Bone marrow (tissue), 2 donors: ENCODE measurements around the gene SKOR1.
A peak's percentile ranks its signal among the peaks of the same experiment; 100 is the strongest.

ENCODE experiments used
- DNase-seq, 2 donors: peaks; one replicate each; lab custom pipeline; 2025; lab: John Stamatoyannopoulos, UW

Gene SKOR1

DNA sequence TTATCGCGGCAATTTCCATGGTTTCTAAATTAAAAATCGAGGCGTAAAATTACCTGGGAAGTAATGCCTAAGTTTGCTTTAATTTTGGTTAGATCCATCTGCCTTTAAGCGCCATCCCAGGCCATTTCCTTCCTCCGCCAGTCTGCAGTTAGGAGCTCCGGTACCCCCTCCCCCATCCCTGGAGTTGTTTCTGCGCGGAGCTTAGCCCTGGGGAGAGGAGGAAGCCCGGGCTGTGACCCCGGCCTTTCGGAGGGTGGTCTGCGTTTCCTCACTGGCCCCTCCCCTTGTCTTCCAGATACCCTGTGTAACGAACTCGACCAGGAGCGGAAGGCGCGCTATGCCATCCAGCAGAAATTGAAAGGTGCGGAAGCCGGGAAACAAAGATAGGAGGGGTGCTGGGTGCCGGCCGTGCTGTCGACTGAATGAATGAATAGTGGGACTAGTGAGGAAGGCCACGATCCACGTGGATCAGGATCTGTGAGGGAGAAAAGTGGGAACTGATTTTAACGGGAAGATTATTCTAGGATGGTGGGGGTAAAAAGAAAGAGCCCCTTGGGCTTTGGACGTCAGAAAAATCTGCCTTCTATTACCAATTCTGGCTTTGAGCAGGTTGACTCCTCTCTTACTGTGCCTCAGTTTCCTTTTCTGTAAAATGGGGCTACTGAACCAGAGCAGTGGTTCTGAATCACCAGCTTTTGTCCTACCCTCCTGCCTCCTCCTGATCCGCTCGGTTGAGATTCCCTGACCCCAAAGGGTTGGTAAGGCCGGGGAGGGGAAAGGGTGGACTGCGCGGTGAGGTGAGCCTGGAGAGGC lies 7.8 kb downstream of the SKOR1 start:
- no peak for DNase-seq

DNA sequence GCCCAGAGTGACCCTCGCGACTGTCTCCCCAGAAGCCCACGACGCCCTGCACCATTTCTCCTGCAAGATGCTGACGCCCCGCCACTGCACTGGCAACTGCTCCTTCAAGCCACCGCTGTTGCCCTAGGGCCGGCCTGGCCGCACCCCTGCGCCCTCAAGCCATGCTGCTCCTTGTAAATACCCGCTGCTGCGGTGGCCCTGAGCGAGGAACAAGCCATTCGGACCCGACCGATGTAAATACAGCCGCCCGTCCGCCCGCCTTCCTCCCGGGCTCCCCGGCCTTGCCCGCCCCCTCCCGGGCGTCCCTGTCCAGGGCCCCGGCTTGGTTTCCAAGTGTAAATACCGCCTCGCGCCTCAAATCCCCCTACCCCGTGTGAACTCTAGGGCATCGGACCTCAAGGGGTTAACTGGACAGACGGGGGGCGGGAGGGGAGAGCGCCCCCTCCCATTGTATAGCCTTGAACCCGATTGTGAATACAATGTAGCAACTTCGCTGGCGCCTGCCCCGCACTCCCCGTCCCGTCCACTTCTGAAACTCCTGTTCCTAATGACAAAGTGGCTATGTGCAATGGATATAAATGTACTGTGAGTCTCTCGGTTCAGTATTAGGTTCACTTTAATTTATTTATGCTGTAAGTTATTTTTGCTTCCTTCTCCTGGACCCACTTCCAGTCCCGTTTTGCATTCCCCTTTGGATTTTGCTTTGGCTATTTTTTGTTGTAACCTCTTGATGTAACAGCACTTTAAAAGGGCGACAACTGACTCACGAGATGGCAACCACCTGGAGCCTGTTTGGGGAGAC lies 8.6 kb downstream of the SKOR1 start:
- no peak for DNase-seq

DNA sequence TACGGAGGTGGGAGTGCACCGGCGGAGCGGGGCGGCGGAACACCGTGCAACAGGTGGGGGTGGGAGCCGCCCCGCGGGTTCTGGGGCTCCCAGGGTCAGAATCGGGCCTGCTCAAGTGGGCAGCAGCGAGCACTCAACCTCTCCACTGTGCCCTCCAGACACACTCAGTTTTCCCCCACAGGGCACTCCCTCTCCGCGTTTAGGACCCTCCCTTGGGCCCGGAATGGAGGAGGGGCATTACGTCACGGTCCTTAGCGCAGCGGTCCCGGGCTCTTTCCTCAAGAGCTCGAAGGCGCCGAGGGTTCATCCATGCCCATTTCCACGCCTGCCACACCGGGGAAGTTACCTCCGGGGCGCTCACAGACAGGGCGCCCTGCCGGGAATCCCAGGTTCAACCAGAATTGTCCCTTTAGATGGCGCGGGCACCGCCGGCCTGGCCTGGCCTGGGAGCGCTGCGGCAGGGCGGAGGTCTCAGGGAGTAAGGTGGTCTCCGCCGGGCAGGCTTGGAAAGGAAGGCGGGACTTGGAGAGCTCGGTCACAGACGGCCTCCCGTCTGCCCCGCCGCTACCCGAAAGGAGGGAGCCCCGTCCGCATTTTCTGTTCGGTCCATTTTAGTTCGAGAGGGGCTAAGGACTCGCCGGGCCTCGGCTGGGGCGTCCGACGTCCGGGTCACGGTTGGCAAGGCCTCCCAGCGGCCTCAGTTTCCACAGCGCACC lies 9.4 kb downstream of the SKOR1 start:
- DNase-seq: no peak

DNA sequence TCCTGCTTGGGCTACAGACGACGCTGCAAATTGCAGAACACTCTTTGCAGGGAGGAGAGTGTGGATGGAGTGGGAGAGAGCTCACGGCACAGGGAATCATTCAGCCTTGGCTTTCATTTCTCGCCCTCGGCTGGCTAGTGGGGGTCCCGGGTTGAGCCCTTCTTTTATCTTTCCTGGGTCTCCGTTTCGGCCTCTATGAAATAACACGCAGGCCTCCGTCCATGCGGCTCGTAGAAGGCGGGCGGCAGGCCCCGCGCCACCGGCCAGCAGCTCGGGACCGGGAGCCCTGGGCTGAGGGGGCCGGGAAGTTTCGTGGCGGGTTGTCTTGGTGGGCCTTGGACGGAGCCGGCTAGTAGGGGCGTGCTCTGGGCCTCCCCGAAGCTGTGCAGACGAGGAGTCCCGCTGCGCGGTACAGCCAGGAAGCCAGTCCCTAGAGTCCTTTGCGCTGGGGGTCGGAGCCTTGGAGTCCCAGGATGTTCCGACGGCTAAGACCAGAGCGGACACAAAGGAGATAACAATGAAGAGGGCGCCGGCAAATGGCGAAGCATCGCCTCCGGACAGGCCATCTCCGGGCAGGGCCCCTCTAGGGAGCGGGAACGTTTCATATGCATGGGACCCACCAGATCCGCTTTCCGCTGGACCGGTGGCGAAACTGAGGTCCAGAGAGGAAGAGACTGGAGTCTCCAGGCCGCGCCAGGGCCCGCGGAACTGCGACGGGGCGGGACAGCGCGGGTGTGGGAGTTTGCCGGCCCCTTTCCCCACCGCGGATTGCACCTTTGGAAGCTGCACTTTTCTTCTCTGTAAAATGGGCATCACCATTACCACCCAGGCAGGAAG lies 10.2 kb downstream of the SKOR1 start:
- DNase-seq: no peak

DNA sequence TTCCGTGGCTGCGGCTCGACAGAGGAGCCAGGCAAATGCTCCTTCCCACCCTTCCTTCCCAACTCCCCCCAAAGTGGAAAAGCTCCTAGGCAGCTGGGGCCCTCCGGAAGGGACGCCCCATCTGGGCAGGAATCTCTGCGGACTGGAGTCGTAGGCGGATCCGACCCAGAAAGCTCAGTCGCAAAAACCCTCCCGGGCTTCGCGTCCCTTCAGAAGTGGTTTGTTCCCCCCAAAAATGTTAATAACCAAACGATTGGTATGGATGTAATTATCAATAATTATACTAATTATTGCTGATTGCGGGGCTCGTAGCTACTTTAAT lies 10.8 kb downstream of the SKOR1 start:
- DNase-seq: no peak

DNA sequence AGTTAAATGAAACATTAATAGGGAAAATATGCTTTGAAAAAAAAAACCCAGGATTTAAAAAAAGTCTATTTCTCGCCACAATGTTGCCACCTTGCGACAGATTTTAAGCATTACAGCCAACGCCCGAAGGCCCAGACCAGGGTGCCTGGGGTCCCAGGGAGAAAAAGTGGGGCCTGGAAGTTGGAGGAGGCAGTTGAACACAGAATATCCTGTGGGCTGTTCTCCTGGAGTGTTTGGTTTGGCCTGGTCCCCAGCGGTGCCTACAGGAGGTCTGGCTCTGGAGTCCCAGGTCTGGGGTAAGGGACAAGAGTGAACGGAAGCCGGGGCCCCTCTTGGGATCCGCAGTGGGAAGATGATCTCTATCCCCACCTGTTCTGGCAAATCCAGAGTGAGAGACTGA lies 11.2 kb downstream of the SKOR1 start:
- DNase-seq: peak in 1 of 2 donors; percentile 51

DNA sequence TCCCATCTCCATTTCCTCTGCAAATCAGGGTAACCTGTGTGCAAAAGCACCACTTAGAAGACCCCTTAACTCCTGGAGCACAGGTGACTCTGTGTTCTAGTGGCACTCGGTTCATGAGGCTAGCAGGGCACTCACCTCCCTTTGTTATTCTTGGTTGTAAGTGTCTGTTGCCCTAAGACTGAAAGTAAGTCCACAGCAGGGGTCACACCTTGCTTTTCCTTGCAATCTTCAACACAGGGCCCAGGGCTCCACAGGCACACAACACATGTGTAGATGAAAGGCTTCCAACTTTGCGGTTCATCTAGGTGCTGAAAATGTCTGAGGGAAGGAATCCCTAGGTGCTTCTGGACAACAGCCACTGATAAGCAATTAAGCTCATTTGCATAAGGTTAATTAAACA lies 11.6 kb downstream of the SKOR1 start:
- no peak for DNase-seq

DNA sequence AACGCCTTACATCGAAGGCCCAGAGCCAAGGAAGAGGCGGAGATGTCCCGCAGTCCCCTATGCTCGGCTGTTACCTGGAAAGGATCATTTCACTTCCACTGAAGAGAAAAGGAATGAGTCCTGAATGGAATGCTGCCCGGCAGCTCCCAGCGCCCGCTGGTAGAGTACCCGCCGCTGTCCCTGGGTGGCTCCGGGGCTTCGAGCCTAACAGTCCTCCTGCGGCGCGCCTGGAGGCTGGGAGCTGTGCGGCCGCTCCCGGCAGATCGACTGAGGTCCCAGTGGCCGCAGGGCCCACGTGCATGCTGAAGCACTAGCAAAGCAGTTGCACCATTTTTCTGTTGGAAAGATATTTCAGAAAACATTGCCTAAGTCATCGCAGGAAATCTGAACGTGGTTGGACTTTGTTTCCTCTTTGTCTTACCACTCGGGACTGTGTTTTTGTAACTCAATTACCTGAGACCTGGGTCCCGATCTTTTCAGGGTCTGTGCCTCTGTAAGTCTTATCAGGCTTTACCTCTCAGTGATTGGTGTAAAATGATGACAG lies 13.6 kb downstream of the SKOR1 start:
- DNase-seq: no peak

DNA sequence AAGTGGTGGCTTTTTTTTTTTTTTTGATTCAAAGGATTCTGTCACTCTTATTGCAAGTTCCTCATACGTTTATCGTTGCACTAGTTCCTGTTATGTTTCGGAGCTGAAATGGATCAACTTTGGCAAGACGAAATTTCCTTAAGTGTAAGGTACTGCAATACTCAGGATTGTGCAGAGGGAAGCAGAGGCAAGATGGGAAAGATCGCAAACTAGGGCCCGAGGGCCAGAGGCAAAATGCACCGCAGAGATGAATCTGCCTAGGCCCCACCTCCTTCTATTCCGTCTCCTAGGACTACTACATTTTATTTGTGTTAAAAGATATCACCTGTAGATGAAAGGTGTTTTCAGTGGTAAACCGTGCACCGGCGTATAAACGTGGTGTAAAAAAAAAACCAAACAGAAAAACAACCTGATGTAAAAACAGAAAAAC lies 14.2 kb downstream of the SKOR1 start:
- no peak for DNase-seq

DNA sequence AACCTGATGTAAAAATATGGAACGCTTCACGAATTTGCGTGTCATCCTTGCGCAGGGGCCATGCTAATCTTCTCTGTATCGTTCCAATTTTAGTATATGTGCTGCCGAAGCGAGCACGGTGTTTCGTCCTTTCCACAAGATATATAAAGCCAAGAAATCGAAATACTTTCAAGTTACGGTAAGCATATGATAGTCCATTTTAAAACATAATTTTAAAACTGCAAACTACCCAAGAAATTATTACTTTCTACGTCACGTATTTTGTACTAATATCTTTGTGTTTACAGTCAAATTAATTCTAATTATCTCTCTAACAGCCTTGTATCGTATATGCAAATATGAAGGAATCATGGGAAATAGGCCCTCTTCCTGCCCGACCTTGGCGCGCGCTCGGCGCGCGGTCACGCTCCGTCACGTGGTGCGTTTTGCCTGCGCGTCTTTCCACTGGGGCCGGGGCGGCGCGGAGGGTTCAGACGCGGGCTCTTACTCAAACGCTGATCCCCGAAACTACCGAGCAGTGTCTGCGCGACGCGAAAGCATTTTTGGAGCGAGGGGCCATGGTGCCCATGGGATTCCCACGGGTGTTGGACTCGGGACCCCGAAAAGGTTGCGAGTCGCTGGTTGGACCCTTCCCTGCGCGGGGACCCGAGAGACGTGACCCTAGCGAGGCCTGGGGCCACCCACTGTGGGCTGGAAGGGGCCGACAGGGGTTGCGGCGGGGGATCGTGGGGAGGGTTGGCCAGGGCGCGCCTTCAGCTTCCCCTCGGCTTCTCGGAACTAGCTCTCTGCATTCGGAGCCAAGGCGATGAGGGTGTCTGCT lies 14.8 kb downstream of the SKOR1 start, which contains the start of gene RNU6-1:
Gene RNU6-1, minus strand, starts transcription at position 117 of the 820 bp plus-strand sequence.
- peak; percentile 74 to 95 for DNase-seq

DNA sequence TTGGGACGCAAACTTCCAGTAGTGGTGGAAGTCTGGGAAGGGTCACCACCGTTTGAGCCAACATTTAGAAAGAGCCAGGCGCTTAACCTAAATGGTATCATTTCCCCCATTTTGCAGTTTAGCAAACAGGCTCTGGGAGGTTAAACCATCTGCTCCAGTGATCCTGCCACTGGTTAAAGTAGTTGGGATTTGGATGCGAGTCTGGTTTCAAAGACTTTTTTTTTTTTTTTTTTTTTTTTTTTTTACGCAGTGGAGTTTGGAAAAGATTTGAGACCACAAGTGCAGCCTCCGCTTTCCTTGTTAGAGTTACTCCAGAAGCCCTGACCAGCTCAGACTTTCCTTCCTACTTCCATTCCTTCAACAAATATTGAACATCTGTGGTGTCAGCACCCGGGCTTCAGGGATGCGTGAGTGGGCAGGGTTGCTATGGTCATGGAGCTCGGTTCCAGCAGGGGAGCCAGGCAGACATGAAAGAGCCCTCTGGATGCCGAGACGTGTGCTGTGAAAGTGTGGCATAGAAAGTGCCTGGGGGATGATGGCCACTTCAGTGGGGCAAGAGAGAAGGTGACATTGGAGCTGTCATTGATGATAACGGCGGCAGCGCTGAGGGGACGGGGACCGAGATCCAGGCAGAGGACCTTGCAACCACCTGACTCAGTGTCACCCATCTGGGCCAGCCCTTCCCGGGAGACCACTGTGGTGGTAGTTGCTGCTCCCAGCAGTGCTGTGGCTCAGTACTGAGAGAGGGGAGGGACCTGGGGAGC lies 15.6 kb downstream of the SKOR1 start:
- no peak for DNase-seq

DNA sequence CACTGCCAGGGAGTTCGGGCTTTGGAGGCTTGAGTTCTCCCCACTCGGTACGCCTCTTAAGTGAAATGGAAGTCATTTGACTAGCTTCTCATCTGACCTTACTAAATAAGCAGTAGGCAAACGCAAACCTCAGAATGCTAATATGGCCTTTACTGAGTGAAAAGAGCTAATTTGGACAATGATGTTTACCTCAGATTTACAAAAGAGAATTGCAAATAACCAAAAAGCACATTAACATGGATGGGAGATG lies 16.1 kb downstream of the SKOR1 start:
- no peak for DNase-seq

DNA sequence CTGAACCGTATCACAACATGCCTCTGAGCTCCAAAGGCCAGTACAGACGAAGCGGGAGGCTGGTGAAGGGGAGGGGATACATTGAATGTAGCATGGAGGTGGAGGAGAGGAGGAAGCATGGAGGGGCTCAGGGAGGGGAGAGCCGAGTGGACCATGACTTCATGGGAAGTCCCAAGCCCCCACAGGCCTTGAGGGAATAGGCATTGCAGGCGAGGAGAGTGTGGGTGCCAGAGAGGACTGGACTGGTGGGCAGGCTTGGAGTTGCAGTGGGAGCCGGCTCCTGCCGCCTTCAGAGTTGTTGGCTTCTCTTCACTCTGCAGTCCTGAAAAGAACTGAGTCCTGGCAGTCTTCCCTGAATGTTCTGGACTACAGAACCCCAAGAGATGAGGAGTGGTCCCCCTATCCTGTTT lies 17.8 kb downstream of the SKOR1 start:
- DNase-seq: no peak

DNA sequence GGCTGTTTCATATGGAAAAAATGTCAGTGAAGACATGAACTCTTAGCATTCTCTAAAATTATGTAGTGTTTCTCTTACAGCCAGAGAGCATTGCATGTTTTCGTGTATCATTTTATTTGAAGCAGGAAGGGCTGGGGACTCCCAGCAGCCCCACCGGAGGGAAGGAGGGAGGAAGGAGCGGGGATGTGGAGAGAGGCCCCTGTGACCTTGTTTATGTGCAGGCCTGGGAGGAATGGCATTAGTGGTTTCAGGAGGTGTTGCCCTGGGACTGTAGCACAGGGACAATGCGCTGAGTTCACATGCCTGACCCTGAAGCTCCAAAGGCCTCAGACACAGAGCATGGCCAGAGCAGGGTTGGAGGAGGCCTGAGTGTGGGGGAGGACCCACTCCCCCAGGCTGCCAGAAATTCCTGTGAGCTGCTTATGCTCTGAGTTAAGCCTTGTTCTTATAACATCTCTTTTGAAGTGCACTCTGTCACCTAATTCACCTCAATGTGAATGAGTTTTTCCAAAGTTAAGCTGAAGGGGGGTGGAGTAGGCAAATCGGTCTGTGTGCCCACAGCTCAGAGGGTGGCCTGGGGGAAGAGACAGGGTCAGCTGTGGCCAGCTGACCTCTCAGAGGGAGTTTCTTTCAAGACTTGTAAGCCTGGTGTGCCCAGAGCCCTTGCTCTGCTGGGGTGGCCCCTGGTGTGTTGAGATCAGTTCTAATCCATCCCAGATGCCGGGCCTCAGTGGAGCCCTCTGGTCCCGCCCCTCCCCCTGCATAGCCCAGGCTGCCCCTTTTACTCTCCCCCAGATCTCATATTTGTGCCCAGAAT lies 18.5 kb downstream of the SKOR1 start:
- DNase-seq: no peak

DNA sequence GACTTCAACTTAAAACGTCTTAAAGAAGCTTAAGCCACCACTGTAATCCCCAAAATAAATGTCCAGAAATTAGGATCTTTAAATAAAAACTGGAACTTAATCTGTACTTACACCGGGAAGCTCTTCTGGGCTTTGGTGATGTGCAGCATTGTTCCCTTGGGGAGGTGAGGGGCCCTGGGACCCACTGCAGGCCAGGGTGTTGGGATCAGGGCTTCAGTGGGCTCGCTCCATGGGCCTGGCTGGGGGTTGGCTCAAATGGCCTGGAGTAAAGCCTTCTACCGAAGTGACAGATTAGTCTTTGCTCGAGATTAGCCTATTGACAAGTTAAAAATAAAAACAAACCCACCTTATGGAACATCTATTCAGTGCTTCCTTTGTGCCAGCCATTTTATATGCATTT lies 20.7 kb downstream of the SKOR1 start:
- no peak for DNase-seq

DNA sequence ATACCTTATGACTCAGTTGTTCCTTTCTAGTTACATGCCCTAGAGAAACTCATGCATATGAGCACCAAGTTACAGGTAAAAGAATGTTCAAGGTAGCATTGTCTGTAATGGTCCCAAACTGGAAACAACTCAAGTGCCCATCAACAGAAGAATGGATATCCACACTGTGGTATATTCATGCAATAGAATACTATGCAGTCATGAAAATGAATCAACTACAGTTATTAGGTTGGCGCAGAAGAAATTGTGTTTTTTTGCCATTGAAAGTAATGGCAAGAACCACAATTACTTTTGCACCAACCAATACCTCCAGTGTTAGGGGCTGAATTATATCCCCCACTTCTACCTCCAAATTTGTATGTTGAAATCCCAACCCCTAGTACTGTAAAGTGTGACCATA lies 24.2 kb downstream of the SKOR1 start:
- DNase-seq: no peak

DNA sequence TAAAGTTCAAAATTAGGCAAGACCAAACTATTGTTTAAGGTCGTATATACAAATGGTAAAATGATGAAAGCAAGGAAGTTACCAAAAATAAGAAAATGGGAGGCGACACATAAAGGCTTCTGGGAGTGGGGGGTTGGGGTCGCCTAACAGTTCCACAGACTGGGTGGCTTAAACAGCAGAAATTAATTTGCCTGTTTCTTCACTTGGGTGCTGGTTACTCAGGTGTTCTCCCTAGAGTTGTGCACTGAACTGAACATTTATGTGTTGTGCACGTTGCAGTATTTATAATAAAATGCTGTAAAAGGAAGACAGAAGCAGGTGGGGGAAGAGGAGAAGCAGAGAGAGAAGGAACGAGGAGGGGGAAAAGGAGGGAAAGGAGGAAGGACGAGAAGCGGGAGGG lies 25.0 kb downstream of the SKOR1 start:
- no peak for DNase-seq

DNA sequence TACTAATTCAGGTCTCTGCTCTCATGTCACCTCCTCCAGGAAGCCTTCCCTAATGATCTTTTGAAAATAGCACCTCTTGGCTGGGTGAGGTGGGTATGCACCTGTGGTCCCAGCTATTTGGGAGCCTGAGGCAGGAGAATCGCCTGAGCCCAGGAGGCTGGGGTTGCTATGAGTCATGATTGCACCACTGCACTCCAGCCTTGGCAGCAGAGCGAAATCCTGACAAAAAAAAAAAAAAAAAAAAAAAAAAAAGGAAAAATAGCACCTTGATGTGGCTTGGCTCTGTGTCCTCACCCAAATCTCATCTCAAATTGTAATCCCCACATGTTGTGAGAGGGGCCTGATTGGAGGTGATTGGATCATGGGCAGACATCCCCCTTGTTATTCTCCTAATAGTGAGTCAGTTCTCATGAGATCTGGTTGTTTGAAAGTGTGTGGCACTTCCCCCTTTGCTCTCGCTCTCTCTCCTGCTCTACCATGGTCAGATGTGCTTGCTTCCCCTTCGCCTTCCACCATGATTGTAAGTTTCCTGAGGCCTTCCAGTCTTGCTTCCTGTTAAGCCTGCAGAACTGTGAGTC lies 25.8 kb downstream of the SKOR1 start:
- peak in 1 of 2 donors; percentile 34 for DNase-seq

DNA sequence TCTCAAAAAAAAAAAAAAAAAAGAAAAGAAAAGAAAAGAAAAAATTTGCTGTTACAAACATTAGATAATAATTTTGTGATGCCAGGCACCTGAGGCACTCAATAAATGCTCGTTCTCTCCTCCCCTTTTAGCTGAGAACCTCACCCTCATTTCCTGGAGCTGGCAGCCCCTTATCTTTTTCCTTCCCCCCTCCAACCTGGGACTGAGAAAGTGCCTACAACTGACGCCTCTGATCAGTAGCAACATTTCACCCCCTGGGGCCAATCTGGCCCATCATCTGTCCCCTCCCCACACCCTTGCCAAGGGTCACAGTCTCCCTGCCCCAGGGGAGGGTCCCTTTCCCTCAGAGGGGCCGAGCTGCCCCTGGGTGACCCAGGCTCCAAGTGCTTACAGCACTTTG lies 27.1 kb downstream of the SKOR1 start:
- DNase-seq: no peak
